Stimulated activated memory B cell treated with anti-CD40 and anti-IgM and Interleukin-4, amounts not matched to agents 10 μg/mL and 1 μg/mL and 100 μg/mL, for 72 hours (primary cell): ENCODE data around the gene RPP25.

Experiments
- ATAC-seq: fragments of 150-1000 bp; cut with Tn5 transposase; 2 replicates; pipeline ENCODE4 v1.10.0; 2021
- H3K27ac Mint-ChIP-seq: one replicate; pipeline ENCODE4 v1.8.0; 2022; ENCODE audit warnings: mild to moderate bottlenecking, mixed read lengths
- H3K27me3 Mint-ChIP-seq: one replicate; pipeline ENCODE4 v1.8.0; 2022; ENCODE audit warnings: mixed read lengths
- H3K36me3 Mint-ChIP-seq: one replicate; pipeline ENCODE4 v1.8.0; 2022; ENCODE audit warnings: mixed read lengths
- H3K4me1 Mint-ChIP-seq: one replicate; pipeline ENCODE4 v1.8.0; 2022; ENCODE audit warnings: mixed read lengths
- H3K4me3 Mint-ChIP-seq: one replicate; pipeline ENCODE4 v1.8.0; 2022; ENCODE audit warnings: mild to moderate bottlenecking, moderate library complexity, mixed read lengths
- H3K9me3 Mint-ChIP-seq: one replicate; pipeline ENCODE4 v1.8.0; 2022; ENCODE audit warnings: mixed read lengths

Gene RPP25

DNA sequence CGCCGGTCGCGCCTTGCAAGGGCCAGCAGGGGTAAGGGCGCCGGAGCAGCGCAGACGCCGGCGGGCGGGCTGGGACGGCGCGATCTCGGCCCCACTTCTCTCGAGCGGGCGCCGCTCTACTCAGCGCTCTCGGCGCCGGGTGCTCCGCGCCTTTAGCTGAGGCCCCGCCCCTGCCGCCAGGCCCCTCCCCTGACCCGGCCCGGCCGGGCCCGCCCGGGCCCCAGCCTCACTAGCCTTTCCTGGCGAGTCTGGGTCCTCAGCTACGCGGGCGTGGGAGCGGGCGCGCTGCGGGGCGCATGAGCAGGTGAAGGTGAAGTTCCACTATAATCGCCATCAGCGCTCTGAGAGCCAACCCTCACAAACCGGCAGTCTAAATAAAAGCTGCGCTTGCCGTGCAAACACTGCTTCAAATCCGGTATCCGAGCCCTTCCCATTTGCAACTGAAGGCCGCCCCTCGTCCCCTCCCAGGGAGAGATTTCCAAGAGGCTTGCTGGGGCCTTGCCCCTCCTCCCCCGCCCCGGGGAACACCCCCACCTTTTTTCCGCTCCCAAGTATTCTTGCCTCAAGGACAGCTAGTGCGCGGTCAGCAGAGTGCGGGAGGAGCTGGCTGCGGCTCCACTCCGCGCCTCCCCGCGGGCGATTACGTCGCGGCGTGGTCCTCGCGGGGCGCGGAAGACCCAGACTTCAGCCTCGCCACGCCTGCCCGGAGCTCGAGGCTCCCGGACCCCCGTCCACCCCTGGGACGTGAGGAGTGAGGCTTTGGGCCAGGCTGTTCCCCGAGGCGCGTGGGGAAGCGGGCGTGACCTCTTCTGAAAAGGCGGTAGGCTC is at the start of gene RPP25:
Gene RPP25 (minus strand): TSS at position 125 of the 828 bp plus-strand sequence. CDS start 189 bp downstream, outside the sequence.
- ATAC-seq: peak; percentile 94
- H3K36me3 Mint-ChIP-seq: no peaks in the 10 kb centered on the region
- H3K9me3 Mint-ChIP-seq: no peaks in the 10 kb centered on the region
- H3K27ac Mint-ChIP-seq: no peak within 1 kb of the TSS
- peaks cover 60% of the 10 kb centered on the region for H3K27me3 Mint-ChIP-seq
- H3K4me1 Mint-ChIP-seq: peaks cover 39% of the 10 kb centered on the region
- H3K4me3 Mint-ChIP-seq: peak within 1 kb of the TSS; percentile 74

- Mint-ChIP-seq H3K36me3 (no peaks in the 10 kb centered on the region), H3K27me3 (peaks cover 69% of the 10 kb centered on the region), H3K27ac (no peak overlapping the region), H3K4me1 (peaks cover 10% of the 10 kb centered on the region), H3K4me3 (no peak overlapping the region), H3K9me3 (no peaks in the 10 kb centered on the region)
- ATAC-seq: no peak
These were observed 45.8 kb upstream of the RPP25 start for GRCh38 chr15:75002398-75002797.

- Mint-ChIP-seq H3K36me3 (no peaks in the 10 kb centered on the region), H3K27ac (no peak overlapping the region), H3K4me1 (peaks cover 12% of the 10 kb centered on the region), H3K9me3 (no peaks in the 10 kb centered on the region), H3K27me3 (peaks cover 80% of the 10 kb centered on the region), H3K4me3 (no peak overlapping the region)
- no peak for ATAC-seq
These were observed 44.7 kb upstream of the RPP25 start for GRCh38 chr15:75001310-75001709.

- no peak for ATAC-seq
- Mint-ChIP-seq H3K4me3 (no peak overlapping the region), H3K4me1 (peaks cover 22% of the 10 kb centered on the region), H3K9me3 (peaks cover 3% of the 10 kb centered on the region), H3K27ac (no peak overlapping the region), H3K27me3 (peaks cover 81% of the 10 kb centered on the region), H3K36me3 (no peaks in the 10 kb centered on the region)
These were observed 41.0 kb upstream of the RPP25 start for GRCh38 chr15:74997543-74997942.

DNA sequence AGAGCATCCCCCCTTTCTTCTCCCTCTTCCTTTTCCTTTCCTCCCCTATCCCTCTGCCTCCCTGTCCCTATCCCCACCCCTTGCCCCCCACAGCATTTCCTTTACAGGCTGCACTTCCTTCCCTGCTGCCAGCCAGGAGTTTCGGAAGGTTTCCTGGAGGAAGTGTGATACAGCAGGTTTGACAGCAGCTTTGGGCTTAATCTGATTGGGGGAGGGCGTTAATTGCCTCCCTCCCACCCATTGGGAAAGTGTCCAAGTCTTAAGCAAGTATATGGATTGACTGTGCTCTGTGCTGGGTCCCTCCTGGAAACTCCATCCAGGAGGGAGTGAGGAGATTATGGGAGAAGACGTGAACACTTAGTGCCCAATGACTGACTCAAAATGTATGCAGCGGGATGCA is 40.6 kb upstream of the RPP25 start:
- Mint-ChIP-seq H3K27ac (no peak overlapping the region), H3K4me1 (peaks cover 22% of the 10 kb centered on the region), H3K36me3 (no peaks in the 10 kb centered on the region), H3K4me3 (no peak overlapping the region), H3K9me3 (peaks cover 3% of the 10 kb centered on the region), H3K27me3 (peaks cover 81% of the 10 kb centered on the region)
- ATAC-seq: no peak

- Mint-ChIP-seq H3K4me1 (peaks cover 22% of the 10 kb centered on the region), H3K4me3 (peak overlapping the region; percentile 72), H3K27me3 (peaks cover 81% of the 10 kb centered on the region)
These were observed 39.5 kb upstream of the RPP25 start for GRCh38 chr15:74995779-74996765.

DNA sequence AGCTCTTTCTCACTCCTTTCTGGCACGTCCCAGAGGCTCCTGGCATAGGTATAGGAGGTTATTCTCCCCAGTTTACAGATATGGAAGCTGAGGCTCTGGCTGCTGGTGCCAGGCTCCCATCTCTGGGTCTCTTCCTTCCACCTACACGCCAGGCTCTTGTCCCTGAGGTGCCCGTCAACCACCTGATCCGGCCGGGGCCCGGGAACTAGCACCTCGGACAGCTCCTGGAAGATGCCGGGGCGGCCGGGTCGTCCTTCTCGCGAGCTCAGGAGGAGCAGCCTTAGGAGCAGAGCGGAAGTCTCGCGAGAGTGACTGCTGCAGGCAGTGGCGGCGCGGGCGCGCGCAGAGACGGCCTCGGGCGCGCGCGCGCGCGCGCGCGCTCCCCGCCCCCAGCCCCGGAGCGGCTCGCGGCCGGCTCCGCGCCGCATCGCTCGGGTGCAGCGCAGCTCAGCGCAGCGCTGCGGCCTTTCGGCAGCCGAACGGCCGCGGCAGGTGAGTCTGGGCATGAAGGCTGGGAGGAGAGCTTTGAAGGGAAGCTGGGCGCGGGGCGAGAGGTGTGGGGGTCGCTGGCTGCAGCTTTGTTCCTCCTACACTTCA is 38.7 kb upstream of the RPP25 start, which contains the start of gene SCAMP5:
Gene SCAMP5 (plus strand): TSS at position 382 of the 597 bp plus-strand sequence. CDS start 16,277 bp downstream, outside the sequence.
- H3K4me3 Mint-ChIP-seq: peak within 1 kb of the TSS; percentile 72
- no peaks in the 10 kb centered on the region for H3K36me3 Mint-ChIP-seq
- peak; percentile 89 for ATAC-seq
- peaks cover 27% of the 10 kb centered on the region for H3K4me1 Mint-ChIP-seq
- H3K27me3 Mint-ChIP-seq: peaks cover 78% of the 10 kb centered on the region
- no peak within 1 kb of the TSS for H3K27ac Mint-ChIP-seq
- peaks cover 3% of the 10 kb centered on the region for H3K9me3 Mint-ChIP-seq

More at GRCh38 chr15:74995779-74996765, 39.5 kb upstream of the RPP25 start:
- no peak for ATAC-seq
- Mint-ChIP-seq H3K27ac (no peak overlapping the region), H3K36me3 (no peaks in the 10 kb centered on the region), H3K9me3 (peaks cover 3% of the 10 kb centered on the region)

DNA sequence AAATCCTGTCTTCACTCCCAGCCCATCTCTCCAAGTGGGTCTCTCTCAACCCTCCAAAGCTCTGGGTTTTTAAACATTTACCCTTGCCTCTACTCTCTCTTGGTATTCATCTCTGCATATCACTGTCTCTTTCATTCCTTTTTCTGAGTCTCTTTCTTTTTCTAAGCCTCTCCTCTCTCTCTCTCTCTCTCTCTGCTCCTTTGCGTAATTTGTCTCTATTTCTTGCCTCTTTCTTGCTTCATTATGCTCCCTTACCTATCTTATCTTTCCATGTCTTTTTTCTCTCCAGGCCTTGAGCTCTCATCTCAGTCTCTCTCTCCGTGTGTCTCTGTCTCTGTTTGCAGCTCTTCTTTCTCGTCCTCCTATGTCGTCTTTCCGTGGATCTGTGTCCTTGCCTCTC is 38.1 kb upstream of the RPP25 start:
- Mint-ChIP-seq H3K4me1 (peaks cover 28% of the 10 kb centered on the region), H3K27me3 (peaks cover 78% of the 10 kb centered on the region), H3K9me3 (peaks cover 3% of the 10 kb centered on the region), H3K27ac (no peak overlapping the region), H3K4me3 (no peak overlapping the region), H3K36me3 (no peaks in the 10 kb centered on the region)
- no peak for ATAC-seq

GRCh38 chr15:74994236-74994635 is 37.7 kb upstream of the RPP25 start:
- Mint-ChIP-seq H3K9me3 (peaks cover 3% of the 10 kb centered on the region), H3K4me3 (no peak overlapping the region), H3K27ac (no peak overlapping the region), H3K36me3 (no peaks in the 10 kb centered on the region), H3K27me3 (peaks cover 78% of the 10 kb centered on the region), H3K4me1 (peaks cover 28% of the 10 kb centered on the region)
- ATAC-seq: no peak

DNA sequence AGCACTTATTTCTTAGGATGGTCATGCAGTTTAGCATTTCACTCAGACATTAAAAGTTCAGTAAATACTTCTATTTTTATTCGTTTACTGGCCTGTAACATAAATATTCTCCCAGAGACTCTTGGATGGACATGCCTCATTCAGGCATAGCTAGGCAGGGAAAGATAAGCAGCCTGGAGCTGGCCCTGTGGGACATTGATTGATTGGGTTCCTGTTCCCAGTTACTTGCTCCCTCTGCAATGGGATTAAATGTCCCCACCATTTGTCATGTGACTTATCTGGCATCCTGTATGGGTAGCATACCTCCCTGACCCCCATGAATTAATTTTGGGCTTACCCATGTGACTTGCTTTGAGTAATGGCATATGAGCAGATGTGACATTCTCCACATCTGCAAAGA is 36.0 kb upstream of the RPP25 start:
- H3K4me1 Mint-ChIP-seq: peaks cover 27% of the 10 kb centered on the region
- H3K9me3 Mint-ChIP-seq: peaks cover 3% of the 10 kb centered on the region
- H3K27me3 Mint-ChIP-seq: peaks cover 69% of the 10 kb centered on the region
- H3K36me3 Mint-ChIP-seq: no peaks in the 10 kb centered on the region
- ATAC-seq: no peak
- H3K4me3 Mint-ChIP-seq: no peak overlapping the region
- H3K27ac Mint-ChIP-seq: no peak overlapping the region

DNA sequence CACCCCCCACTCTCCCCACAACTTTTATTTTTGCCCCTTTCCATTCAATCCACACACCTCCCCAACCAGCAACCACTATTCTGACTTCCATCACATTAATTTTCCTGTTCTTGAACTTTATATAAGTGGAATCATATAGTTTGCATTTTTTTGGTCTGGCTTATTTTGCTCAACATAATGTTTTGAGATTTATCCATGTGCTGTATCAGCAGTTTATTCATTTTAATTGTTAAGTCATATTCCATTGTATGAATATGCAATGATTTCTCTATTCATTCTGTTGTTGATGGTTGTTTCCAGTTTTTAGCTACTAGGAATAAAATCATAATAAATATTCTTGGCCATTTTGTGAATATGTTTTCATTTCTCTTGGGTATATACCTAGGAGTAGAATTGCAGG is 33.0 kb upstream of the RPP25 start:
- Mint-ChIP-seq H3K27me3 (peaks cover 66% of the 10 kb centered on the region), H3K27ac (no peak overlapping the region), H3K4me3 (no peak overlapping the region), H3K9me3 (no peaks in the 10 kb centered on the region), H3K4me1 (peaks cover 6% of the 10 kb centered on the region), H3K36me3 (no peaks in the 10 kb centered on the region)
- ATAC-seq: no peak

DNA sequence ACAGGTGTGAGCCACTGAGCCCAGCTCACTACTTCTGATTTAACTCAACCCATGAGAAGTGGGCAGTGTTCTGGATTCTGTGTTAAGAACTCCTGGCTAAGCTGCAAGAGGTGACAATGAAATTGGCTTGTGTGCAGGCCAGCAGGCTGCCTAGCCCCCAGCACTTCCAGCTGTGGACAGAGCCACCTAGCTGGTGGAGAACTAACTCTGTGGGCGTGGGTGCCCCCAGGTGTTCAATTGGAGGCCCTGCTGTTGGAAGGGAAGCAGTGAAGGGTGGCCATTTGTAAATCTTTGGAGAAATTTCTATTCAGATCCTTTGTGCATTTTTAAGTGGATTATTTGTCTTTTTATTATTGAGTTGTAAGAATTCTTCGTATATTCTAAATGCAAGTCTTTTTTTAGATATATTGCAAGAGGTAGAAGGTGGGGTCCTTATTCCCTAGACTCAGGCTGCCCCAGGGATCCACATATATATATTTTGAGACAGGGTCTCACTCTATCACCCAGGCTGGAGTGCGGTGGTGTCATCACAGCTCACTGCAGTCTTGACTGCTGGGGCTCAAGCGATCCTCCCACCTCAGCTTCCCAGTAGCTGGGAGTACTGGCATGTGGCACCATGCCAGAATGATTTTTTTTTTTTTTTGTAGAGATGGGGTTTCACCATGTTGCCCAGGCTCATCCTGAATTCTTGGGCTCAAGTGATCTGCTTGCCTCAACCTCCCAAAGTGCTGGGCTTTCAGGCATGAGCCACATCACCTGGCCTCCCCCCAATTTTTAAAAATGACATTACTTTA is 31.6 kb upstream of the RPP25 start:
- Mint-ChIP-seq H3K4me1 (peaks cover 13% of the 10 kb centered on the region), H3K36me3 (no peaks in the 10 kb centered on the region), H3K4me3 (no peak overlapping the region), H3K27me3 (peaks cover 68% of the 10 kb centered on the region), H3K9me3 (no peaks in the 10 kb centered on the region), H3K27ac (no peak overlapping the region)
- ATAC-seq: no peak

GRCh38 chr15:74983725-74984231 is 27.2 kb upstream of the RPP25 start:
- H3K27me3 Mint-ChIP-seq: peaks cover 55% of the 10 kb centered on the region
- ATAC-seq: peak; percentile 85
- H3K9me3 Mint-ChIP-seq: no peaks in the 10 kb centered on the region

DNA sequence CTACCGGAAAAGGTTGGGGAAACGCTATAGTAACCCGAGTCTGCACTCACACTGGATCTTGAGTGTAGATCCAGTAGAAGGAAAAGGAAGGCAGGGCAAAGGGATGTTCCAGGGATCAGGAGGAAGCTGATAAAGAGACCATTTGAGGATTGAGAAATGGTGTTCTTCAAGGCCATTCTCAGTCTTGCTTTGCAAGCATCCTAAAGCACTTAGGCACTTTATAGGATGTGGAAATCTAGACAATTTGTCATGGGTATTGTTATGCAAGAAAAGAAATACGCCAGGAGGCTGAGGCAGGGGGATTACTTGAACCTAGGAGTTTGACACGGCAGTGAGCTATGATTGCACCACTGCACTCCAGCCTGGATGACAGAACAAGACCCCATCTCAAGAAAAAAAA is 25.6 kb upstream of the RPP25 start:
- Mint-ChIP-seq H3K4me3 (no peak overlapping the region), H3K9me3 (no peaks in the 10 kb centered on the region), H3K36me3 (no peaks in the 10 kb centered on the region), H3K27me3 (peaks cover 59% of the 10 kb centered on the region), H3K27ac (no peak overlapping the region), H3K4me1 (peaks cover 7% of the 10 kb centered on the region)
- ATAC-seq: no peak

More at GRCh38 chr15:74983725-74984231, 27.2 kb upstream of the RPP25 start:
- Mint-ChIP-seq H3K4me1 (peaks cover 7% of the 10 kb centered on the region), H3K4me3 (no peak overlapping the region), H3K27ac (no peak overlapping the region), H3K36me3 (no peaks in the 10 kb centered on the region)
